Activated CD4-positive, alpha-beta T cell treated with anti-CD3 and anti-CD28 coated beads for 48 hours (primary cell): ENCODE measurements around the gene MUS81.

Source experiments
- DNase-seq: peaks from one replicate; pipeline ENCODE4 v3.0.0-alpha.2; 2020

MUS81 gene

DNA sequence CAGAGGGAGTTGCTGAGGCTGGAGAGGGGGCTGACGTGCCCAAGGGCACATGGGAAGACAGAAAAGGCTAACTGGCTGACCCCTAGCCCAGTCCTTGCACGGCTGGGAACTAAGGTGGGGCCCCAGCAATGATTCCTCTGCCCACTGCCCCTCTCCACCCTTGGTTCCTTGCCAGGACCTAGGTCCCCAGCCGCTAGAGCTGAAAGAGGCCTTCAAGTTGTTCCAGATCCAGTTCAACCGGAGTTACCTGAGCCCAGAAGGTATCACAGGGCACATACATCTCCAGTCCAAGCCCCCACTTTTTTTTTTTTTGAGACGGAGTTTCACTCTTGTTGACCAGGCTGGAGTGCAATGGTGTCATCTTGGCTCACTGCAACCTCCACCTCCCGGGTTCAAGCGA lies 19.8 kb downstream of the MUS81 start:
- no peak for DNase-seq

DNA sequence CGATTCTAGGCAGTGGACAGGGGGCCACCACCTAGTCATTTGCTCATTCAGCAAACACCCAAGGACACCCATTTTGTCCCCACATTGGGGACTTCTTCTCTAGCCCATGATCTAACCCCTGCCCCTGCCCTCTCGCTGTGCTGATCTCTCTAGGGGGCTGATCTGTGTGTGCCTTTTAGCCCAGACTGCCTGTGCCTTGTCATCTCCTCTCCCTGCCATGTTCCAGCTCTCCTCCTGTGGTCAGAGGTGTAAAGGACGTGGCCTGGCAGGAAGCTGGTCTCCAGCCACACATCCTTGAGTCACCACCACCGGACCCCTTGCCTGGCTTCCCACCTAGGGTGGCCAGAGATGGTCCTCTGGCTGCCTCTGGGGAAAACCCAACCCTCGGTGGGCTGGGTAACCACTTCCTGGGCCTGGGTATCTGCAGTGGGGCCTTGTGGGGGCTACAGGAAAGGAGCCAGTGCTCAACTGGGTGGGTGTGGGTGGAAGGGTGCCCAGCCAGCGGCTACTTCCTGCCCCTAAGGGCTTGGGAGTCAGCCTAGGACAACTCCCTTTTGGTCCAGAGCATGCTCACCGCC lies 20.7 kb downstream of the MUS81 start:
- no peak for DNase-seq

DNA sequence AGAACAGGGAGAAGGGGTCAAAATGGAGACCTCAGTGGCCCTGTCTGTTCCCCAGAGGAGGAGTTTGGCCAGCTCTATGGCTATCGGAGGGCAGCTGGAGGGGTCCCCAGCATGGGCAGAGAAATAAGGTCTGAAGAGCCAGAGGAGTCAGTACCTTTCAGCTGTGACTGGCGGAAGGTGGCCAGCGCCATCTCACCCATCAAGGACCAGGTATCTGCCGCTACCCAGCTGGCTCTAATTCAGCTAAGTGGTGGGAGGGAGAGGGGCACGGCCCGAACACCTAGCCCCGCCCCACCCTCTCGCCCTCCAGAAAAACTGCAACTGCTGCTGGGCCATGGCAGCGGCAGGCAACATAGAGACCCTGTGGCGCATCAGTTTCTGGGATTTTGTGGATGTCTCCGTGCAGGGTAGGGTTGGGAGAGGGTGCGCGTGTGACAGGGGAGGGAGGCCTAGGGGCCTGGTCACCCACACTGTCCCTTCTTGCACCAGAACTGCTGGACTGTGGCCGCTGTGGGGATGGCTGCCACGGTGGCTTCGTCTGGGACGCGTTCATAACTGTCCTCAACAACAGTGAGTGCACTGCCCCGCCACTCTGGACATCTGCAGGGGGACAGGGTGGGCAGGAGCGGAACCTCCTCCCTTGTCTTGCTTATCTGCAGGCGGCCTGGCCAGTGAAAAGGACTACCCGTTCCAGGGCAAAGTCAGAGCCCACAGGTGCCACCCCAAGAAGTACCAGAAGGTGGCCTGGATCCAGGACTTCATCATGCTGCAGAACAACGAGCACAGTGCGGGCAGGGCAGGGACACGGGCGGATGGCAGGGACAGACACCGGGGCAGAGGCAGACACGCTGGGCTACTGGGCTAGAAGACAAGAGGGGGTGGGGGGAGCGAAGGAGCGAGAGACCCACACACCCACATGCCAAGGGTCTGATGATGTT lies 22.2 kb downstream of the MUS81 start:
- DNase-seq, result no peak

DNA sequence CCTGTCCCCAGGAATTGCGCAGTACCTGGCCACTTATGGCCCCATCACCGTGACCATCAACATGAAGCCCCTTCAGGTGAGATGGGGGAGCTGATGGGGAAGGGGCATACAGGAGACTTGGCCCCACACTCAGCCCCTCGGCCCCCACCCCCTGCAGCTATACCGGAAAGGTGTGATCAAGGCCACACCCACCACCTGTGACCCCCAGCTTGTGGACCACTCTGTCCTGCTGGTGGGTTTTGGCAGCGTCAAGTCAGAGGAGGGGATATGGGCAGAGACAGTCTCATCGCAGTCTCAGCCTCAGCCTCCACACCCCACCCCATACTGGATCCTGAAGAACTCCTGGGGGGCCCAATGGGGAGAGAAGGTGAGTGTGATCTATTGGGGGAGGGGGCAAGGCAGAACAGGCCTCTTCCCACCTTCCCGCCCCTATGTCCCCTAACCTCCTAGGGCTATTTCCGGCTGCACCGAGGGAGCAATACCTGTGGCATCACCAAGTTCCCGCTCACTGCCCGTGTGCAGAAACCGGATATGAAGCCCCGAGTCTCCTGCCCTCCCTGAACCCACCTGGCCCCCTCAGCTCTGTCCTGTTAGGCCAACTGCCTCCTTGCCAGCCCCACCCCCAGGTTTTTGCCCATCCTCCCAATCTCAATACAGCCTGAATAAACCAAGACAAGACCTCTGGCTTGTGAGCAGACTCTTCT lies 23.0 kb downstream of the MUS81 start:
- DNase-seq, result no peak

DNA sequence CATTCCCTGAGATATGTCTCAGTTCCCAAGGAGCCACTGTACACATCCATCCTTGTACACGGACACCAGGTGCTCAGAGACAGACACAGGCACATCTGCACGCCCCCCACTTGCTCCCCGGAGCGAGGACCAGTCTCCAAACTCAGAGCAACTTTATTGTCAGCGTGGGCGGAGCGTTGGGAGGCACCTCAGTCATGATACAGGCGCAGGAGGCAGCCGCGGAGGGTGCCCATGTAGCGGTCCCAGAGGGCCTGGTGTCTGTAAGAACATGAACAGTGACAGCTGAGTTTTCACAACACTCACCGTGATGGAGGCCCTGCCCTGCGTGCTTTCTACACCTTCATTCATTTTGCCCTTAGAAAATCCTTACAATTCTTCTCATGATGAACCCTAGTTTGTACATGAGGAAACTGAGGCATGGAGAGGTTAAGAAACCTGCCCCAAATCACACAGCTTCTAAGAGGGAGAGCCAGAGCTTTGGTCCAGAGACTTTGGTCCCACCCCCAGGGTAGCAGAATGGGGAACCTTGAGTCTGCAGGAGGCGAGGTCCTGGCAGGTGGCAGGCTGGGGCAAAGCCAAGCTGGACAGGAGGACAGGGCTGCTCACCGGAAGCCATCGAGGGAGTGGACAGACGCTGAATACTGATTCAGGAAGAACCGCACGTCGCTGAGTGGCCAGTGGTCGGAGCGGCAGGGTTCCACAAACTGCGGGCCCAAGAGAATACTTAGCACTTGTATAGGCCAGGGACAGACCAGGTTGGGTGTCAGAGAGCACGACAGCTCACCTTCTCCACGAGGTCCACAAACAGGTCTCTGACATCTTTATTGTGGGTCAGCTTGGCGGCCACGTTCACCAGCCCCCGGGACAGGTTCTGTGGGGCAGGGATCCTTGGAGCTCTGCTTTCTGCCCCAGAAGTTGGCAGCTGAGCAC lies 23.8 kb downstream of the MUS81 start:
- no peak for DNase-seq

DNA sequence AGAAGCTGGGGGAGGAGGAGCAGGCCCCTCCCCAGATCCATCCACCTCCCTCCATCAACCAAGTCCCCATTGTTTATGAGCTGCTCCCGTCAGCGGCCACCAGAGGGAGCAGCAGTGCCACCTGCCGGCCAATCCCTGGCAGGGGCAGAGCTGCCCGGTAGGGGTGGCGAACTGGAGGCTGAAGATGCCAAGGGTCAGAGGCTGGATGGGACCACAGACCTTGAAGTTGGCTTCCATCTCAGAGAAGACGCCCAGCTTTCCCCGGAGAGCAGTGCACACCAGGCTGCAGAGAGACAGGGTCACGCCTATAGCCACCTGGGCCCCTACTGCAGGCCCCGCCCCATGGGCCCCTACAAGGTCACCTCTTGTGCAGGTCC lies 24.5 kb downstream of the MUS81 start:
- peak; percentile 87 for DNase-seq

DNA sequence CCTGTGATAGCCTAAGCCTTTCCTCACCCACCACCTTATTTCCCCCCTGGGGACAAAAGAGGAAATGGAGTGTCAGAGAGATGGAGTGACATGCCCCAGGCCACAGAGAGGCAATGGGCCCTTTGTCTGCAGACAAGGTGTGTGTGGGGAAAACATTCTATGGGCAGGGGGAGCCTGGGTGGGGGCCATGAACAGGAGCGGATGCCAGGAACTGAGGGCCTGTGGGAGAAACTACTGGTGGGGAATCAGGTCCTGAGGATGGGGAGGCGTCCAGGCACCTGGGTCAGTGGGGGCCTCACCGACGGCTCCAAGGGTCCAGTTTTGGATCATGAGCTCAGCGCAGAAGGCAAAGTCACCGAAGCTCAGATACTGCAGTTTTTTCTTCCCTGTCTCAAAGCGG lies 25.0 kb downstream of the MUS81 start:
- DNase-seq, result no peak

DNA sequence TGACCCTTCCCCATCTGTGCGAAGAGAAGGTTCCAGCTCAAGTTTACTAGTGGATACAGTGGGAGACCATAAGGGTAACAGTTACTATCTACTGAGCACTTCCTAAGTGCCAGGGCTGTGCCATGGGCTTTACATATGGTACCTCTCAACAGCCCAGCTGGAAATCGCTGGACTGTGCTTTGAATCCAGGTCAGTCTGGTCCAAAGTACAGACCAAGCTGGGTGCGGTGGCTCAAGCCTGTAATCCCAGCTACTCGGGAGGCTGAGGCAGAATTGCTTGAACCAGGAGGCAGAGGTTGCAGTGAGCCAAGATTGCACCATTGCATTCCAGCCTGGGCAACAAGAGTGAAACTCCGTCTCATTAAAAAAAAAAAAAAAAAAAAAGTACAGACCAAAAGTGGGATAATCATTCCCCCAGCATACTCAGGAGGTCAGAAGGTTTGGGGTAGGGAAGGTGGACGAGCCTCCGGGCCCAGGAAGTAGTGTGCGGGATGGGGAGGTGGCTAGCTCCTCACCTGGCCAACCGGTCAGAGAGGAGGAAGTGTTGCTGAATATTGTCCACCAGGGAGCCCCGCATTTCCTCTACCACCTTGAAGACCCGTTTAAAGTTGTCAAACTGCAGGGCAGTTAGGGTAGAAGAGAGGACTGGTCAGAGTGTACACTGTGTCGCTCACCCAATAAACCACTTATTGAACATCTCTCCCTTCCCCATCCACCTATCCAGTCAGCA lies 25.7 kb downstream of the MUS81 start:
- no peak for DNase-seq

DNA sequence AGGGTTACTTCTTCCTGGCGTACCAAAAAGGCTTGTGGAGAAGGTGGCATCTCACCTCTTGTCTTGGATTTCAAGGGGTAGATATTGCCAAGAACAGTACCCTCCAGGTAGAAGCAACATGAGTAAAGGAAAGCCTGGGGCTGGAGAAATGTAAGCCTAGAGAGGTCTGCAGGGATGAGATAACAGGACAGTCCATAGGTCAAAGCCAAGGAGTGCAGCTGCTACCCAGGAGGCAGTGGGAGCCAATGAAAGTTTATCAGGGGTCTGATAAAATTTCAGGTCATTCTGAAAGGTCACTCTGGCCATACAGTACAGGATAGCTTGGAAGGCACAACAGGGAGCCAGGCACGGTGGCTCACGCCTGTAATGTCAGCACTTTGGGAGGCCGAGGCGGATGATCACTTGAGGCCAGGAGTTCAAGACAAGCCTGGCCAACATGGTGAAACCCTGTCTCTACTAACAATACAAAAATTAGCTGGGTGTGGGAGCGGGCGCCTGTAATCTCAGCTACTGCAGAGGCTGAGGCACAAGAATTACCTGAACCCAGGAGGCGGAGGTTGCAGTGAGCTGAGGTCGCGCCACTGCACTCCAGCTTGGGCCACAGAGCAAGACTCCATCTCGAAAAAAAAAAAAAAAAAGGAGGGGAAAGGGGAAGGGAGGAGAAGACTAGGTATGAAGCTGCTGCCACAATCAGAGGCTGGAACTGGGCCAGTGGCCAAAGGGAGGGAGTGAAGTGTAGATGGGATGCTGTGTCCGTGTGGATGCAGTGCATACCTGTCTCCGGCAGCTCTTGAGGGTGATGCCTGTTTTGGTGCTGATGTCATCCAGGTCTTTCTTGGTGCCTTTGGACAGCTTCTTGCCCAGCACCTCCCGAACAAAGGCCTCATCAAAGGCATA lies 26.8 kb downstream of the MUS81 start:
- no peak for DNase-seq

DNA sequence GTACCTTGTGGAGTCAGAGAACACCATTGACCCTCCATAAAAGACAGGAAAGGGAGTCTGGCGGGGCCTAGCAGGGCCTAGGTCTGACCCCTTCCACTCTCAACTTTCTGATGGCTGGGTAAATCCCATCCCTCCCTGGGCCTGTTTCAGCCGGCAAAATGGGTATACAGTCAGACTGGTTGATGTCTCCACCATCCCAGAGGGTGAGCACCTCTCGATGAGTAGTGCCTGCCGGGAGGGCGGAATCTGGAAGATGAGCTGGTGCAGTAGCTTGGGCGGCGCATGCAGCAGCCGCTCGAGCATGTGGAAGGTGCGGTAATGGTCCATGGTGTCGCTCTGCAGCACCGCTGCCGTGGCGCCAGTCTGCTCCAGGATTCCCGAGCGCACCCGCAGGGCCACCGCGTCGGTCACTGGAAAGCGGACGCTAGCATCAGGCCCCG lies 27.5 kb downstream of the MUS81 start:
- peak; percentile 49 for DNase-seq

DNA sequence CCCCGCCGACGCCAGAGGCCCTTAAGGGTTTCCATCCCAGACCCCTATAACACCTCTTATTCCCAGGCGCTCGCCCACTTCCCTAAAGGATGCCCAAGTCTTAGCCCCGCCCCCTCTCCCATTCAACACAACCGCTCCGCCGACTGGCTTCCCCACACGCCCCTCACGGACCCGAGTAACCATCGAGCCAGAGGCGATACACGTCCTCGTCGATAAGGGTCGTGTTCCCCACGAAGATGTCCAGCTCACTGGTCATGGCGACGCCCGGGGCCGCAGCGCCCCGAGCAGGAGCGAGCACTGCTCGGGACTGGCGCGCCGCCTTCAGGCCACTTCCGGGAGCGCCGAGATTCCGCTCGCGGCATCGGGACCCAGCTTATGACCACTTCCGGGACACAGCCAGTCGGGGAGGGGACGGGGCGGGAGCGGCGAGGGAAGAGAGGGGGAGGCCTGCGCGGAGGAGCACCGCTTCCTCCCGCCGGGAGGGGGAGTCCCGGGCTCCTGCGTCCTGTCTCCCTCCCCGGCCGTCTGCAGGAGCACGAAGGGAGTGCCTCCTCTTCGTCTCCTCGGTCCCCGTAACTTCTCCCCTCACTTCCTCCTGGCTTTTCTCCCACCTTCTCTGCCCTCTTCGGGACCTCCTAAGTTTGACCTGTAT lies 28.1 kb downstream of the MUS81 start, which contains the start of gene FIBP:
Gene FIBP (minus strand): TSS at position 309 of the 652 bp plus-strand sequence. CDS start 53 bp downstream, at position 256.
- DNase-seq, result peak; percentile 98

DNA sequence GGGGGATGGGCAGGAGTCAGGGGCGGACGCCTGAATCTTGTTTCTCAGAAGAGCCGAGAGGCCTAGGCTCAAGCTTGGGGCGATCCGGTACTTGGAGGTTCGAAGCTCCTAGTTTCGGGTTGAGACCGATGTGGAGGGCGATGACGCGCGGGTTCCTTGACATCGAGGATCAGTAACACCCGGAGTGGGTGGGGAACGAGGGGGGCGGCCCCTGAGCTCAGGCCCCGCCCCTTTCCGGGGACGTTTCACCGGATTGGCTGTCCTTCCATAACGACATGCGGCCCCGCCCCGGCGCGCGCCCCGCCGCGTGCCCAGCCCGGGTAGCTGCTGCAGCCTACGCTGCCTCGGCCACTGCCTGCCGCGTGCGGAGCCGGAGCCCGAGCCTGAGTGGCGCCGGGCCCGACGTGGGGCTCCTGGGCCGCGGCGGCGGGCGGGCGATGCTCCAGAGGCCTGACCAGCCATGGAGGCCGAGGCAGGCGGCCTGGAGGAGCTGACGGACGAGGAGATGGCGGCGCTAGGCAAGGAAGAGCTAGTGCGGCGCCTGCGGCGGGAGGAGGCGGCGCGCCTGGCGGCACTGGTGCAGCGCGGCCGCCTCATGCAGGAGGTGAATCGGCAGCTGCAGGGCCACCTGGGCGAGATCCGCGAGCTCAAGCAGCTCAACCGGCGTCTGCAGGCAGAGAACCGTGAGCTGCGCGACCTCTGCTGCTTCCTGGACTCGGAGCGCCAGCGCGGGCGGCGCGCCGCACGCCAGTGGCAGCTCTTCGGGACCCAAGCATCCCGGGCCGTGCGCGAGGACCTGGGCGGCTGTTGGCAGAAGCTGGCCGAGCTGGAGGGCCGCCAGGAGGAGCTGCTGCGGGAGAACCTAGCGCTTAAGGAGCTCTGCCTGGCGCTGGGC lies 30.3 kb downstream of the MUS81 start, which contains the start of gene CCDC85B:
Gene CCDC85B (plus strand): TSS at position 350 of the 895 bp plus-strand sequence. CDS start 111 bp downstream, at position 461.
- DNase-seq, result peak; percentile 99

DNA sequence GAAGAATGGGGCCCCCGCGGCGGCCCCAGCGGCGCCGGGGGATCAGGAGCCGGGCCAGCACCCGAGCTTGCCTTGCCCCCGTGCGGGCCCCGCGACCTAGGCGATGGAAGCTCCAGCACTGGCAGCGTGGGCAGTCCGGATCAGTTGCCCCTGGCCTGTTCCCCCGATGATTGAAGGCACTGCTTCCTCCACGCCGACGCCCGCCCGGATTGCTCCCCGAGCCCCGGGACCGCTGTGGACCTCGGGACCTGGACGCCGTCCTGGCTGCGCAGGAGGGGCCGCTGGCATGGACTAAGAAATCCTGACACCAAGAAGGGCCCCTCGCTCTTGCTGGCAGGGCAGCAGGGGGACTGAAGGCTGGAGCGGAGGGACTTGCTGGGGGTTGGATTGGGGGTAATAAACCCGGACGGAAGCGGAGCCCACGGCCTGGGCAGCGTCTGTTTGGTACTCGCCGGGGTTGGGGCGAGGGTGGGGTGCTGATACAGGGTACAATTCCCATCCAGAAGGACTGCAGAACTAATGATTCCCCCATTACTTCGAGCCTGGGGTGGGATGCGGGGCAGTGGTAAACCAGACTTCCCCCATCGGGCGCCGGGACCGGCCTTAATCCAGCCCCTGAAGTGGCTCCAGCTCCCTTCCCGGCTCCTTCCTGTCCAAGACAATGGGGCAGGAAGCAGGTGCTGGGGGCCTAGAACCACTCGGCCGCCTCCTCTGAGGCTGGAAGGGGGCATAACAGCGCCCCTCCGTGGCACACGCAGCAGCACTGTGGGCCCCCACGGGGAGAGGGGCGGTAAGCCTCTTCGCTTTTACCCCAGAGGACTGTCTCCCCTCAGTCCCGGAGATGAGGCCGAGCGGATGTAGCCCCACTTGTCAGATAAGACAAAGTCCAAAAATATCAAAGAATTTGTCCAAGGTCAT lies 31.2 kb downstream of the MUS81 start:
- peak; percentile 54 for DNase-seq

DNA sequence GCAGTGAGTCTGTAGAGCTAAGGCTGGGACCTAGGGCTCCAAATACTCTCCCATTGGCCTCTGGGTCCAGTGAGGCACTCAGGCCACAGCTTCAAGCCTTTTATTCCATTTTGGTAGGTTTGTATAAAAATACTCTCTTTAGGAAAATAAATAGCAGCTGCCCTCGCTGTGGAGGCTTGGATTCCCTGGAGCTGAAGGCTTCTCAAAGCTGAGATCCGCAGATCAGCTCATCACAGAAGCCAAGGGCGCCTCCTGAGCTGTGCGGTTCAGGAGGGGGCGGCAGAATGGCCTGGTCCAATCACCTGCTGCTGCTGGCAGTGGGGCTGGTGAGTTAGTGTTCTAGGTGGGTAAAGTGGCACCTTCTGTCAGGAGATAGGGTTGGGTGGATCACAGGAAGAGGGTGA lies 31.9 kb downstream of the MUS81 start:
- peak; percentile 67 for DNase-seq

DNA sequence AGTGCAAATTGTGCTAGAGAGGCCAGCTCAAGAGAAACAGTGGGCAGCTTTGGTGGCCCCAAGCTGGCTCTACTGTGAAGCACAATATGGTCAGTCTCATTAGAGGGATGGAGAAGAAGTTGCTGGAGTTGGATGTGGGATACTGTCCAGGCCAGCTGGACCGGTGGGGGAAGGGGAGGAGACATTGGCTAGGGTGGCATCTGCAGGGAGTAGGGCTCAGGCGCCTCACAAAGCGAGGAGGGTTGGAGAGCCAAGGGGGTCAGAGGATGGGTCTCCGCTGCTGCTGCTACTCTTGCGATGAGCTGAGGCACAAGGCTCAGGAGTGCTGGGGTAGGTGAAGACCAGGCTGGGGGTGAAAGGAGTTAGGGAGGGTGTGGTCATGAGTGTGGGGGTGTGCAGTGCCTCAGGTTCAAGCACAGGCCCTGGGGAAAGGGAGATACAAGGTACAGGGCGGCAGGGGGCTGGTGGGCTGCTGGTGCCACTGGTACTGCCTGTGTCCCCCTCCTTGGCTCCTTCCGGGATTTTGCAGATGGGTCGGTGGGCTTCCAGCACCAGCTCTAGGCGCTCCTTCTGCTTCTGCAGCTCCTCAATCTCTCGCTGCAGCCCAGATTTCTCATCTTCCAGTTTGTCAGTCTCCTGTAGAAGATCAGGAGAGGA lies 32.6 kb downstream of the MUS81 start:
- peak; percentile 23 for DNase-seq

DNA sequence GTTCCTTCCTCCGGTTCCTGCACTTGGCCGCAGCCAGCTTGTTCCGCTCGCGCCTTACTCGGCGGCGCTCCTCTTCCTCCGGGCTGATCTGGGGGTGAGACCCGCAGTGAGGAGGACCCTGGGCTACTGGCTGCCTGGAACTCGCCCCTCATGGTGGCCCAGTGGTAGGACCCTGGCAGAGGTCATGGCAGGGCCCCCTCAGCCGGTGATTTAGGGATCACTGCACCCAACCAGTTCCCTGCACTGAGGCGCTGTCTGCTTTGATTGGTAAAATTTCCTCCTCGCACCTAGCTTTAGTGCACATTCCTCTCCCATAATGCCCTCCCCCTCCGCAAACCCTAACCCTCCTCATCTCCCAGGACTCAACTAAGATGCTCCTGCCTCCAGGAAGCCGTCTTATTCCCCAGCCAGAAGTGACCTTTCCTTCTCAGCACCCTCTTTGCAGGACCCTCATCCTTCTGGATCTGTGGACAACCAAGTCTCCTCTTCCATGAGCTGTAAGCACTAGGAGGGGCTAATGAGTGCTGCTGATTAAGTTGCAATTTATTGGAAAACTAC lies 33.9 kb downstream of the MUS81 start:
- DNase-seq, result peak; percentile 51

DNA sequence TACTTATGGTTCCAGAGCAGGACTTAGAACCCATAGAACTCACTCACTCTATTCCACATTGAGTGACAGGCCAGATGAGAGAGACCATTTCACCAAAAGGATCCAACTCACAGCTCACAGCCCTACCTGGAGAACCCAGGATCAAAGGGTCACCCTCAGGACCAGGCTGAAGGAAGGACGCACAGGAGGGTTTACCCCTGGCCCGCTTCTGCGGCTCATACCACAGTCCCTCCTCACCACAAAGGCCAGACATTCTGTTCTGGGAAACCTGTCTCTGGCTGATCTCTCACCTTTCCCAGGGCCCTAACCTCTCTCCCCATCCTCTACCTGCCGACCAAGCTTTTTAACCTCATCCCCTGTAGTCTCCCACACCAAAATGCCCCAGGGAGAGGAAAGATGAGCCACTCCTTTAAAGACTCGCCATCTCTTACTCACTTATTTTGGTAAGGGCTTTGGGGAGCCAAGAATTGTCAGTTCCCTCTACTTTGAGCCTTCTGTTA lies 35.3 kb downstream of the MUS81 start:
- peak; percentile 4 for DNase-seq
